DOHH2 (cell line): ENCODE measurements around the gene AQP6.

Source experiments
- EZH2phosphoT487 ChIP-seq: fragments of 200-600 bp; sonication (generic); IDR thresholded peaks from 2 replicates; pipeline ENCODE4 v1.6.1; 2017; ENCODE audit warnings: borderline replicate concordance, mild to moderate bottlenecking, antibody characterized with exemption, low read length, moderate library complexity, mixed read lengths
- TF ChIP-seq, protein P1 (sequence below): fragments of 200-600 bp; sonication (generic); IDR thresholded peaks from one replicate; pipeline ENCODE4 v1.5.1; 2014; ENCODE audit warnings: antibody characterized with exemption, mild to moderate bottlenecking, low read depth, low read length; ENCODE audit not compliant: poor library complexity, severe bottlenecking

DNA sequence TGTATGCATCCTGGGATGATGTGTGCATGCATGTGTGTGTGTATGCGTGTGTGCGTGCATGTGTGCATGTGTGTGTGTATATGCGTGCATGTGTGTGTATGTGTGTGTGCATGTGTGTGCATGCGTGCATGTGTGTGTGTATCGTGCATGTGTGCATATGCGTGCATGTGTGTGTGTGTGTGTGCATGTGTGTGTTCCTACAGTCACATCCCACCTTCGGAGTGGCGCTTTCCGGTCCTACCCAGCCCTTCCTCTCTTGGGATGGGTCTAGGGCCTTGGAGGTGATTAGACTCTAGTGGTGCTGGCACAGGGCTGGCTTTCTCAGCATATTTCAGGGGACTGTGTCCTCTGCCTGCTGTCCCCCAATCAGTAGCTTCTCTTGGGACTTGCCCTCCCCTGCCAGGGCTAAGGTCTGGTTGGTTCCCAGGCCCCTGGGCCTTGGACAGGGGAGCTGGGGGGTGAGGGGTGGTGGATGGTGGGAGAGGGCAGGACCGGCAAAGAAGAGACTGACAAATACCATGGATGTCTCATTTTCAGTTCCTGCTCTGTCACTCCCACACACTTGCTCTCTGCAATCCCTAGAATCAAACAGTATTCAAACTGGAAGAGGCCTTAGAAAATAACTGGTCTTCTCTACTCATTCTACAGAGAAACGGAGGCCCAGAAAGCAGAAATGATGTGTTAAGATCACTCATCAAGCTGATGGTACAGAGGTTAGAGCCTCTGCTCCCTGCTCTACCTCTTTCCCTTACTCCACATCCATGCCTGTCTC is 47.1 kb upstream of the AQP6 start:
- TF ChIP-seq, protein P1, sequence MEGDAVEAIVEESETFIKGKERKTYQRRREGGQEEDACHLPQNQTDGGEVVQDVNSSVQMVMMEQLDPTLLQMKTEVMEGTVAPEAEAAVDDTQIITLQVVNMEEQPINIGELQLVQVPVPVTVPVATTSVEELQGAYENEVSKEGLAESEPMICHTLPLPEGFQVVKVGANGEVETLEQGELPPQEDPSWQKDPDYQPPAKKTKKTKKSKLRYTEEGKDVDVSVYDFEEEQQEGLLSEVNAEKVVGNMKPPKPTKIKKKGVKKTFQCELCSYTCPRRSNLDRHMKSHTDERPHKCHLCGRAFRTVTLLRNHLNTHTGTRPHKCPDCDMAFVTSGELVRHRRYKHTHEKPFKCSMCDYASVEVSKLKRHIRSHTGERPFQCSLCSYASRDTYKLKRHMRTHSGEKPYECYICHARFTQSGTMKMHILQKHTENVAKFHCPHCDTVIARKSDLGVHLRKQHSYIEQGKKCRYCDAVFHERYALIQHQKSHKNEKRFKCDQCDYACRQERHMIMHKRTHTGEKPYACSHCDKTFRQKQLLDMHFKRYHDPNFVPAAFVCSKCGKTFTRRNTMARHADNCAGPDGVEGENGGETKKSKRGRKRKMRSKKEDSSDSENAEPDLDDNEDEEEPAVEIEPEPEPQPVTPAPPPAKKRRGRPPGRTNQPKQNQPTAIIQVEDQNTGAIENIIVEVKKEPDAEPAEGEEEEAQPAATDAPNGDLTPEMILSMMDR, result no peak
- no peak for TF ChIP-seq EZH2phosphoT487
